ENCODE measurements around the gene NUP62. TPM values are rescaled to one million over a fixed set of nuclear protein-coding genes. Genes with fewer than 3 reads are reported as not detected.
A peak's percentile ranks its signal among the peaks of the same experiment; 100 is the strongest.

The NUP62 gene
- total RNA-seq, 1 experiment from 2014 or later, result 127 TPM

GRCh38 chr19:49929611-49930482, 543 bp upstream of the NUP62 start:
- no peak overlapping the region for H4K5ac ChIP-seq (ENCODE audit: insufficient read length, low read depth, low read length)
- no CpG with 5 or more reads among the region's 43 CpGs for WGBS (ENCODE audit: extremely low coverage, insufficient read length, low lambda C conversion rate)
- no peak overlapping the region for H4K91ac ChIP-seq (ENCODE audit: insufficient read length, low read depth, low read length)
- H3K9me3 ChIP-seq (ENCODE audit: control insufficient read depth, low read depth, low read length), result no peaks in the 10 kb centered on the region
- no peak overlapping the region for H2BK20ac ChIP-seq (ENCODE audit: low read depth, low read length, poor library complexity, severe bottlenecking)
- H4K8ac ChIP-seq (replicated peaks; ENCODE audit: insufficient read length, low read depth, low read length), result no peak overlapping the region
- H2BK120ac ChIP-seq (ENCODE audit: low read depth, low read length, poor library complexity, severe bottlenecking), result no peak overlapping the region
- H3K4me2 ChIP-seq (ENCODE audit: insufficient read depth, insufficient read length, low read length), result peak overlapping the region; percentile 82
- H3K4me1 ChIP-seq (ENCODE audit: insufficient read depth, low read length), result no peaks in the 10 kb centered on the region; the same call in 1 of the 2 replicates
- H2AFZ ChIP-seq (ENCODE audit: low read length), result no peak overlapping the region
- H3K27ac ChIP-seq (ENCODE audit: insufficient read length, low read depth, low read length), result no peak overlapping the region
- H4K20me1 ChIP-seq (ENCODE audit: control insufficient read depth, insufficient read depth, insufficient read length), result peaks cover 2% of the 10 kb centered on the region
- H2BK12ac ChIP-seq (ENCODE audit: insufficient read length, low read depth, low read length), result no peak overlapping the region
- Mint-ChIP-seq H3K4me3 (peak overlapping the region; percentile 95 to 99), H3K27me3 (ENCODE audit: low read depth) (peaks cover 3% of the 10 kb centered on the region), H3K27ac (peak overlapping the region; percentile 99 to 100 (median 100)), H3K36me3 (ENCODE audit: insufficient read depth in 1 of 3, low read depth in 3 of 3) (peaks cover 31 to 57% (median 37%) of the 10 kb centered on the region in 3 experiments), H3K9me3 (peaks cover 0 to 4% of the 10 kb centered on the region in 2 experiments; a peak in 3 of 5 replicates), H3K4me1 (peaks cover 18 to 32% of the 10 kb centered on the region in 2 experiments)
- peak; percentile 95 for DNase-seq
- H3K79me2 ChIP-seq (ENCODE audit: insufficient read depth, low read length), result peaks cover 22% of the 10 kb centered on the region; the same call in 1 of the 2 replicates
- peaks cover 10% of the 10 kb centered on the region for H3K23me2 ChIP-seq (ENCODE audit: insufficient read length, low read depth, low read length, poor library complexity, severe bottlenecking)
- H3K18ac ChIP-seq (ENCODE audit: insufficient read length, low read depth, low read length), result peak overlapping the region; percentile 53
- H3K27me3 ChIP-seq (ENCODE audit: insufficient read depth, low read length), result no peaks in the 10 kb centered on the region
- peak overlapping the region; percentile 73 for H3K9ac ChIP-seq (ENCODE audit: extremely low read depth, insufficient read length, low read length)
- H3K56ac ChIP-seq (ENCODE audit: insufficient read length, low read depth, low read length), result no peak overlapping the region
- H3K23ac ChIP-seq (ENCODE audit: insufficient read length, low read depth, low read length), result no peak overlapping the region
- H2BK15ac ChIP-seq (ENCODE audit: low read depth, low read length), result no peak overlapping the region
- no peak overlapping the region for H2BK5ac ChIP-seq (ENCODE audit: insufficient read length, low read length)
- no peak overlapping the region for H3K4ac ChIP-seq (ENCODE audit: low read depth, low read length)
- no peak overlapping the region for H2AK5ac ChIP-seq (ENCODE audit: insufficient read length, low read length)
- TF ChIP-seq CTCF (conservative IDR thresholded peaks at IDR 0.05), result no peak
- peak overlapping the region; percentile 60 for H3K14ac ChIP-seq (ENCODE audit: insufficient read depth, low read length)
- no peaks in the 10 kb centered on the region for H3K79me1 ChIP-seq (ENCODE audit: insufficient read depth, low read depth, low read length, poor library complexity, severe bottlenecking)
- no peak overlapping the region for H3T11ph ChIP-seq (ENCODE audit: low read length)
